ENCODE data around the gene ZNF548.

The ZNF548 gene

DNA sequence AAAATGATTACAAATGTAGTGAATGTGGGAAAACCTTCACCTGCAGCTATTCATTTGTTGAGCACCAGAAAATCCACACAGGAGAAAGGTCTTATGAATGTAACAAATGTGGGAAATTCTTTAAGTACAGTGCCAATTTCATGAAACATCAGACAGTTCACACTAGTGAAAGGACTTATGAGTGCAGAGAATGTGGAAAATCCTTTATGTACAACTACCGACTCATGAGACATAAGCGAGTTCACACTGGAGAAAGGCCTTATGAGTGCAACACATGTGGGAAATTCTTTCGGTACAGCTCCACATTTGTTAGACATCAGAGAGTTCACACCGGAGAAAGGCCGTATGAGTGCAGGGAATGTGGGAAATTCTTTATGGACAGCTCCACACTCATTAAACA lies 9.2 kb downstream of the ZNF548 start:
- no peak for DNase-seq (ENCODE audit: low read depth)

DNA sequence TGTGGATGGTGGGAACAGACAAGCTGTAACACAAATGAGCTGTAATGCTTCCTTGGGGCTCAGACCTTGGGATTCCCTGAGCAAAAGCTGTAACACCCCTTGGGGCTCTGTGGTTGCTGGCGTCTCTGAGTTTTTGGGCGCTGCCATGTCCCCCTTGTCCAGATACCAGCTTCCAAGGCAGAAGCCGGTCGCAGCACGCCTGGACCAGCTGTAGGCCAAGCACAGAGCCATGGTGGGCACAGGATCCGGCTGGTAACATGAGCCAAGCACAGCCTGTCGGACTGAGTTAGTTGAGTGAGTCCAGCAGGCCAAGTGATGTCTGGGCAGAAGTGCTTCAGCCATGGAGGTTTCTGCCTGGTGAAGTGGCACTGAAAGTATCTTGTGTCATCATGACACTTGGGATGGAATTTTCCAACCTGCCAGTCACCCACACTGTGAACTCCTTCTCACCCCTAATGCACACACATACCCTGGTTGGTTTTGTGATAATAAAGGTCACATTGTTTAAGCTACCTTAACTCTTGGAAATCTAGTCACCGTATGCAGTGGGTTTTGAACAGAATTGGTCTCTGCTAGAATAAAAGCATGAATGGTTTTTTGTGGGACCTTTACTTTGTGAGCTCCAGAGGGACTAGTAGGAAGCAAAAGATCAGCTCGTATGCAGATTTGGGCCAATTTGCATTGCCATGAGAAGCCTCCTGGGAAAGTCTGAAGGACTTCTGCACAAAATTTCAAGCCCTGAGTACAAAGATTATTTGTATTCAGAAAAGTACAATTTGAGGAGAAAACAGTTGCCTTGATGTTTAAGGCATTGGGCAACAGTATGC lies 14.3 kb downstream of the ZNF548 start:
- no peak for DNase-seq (ENCODE audit: low read depth)

DNA sequence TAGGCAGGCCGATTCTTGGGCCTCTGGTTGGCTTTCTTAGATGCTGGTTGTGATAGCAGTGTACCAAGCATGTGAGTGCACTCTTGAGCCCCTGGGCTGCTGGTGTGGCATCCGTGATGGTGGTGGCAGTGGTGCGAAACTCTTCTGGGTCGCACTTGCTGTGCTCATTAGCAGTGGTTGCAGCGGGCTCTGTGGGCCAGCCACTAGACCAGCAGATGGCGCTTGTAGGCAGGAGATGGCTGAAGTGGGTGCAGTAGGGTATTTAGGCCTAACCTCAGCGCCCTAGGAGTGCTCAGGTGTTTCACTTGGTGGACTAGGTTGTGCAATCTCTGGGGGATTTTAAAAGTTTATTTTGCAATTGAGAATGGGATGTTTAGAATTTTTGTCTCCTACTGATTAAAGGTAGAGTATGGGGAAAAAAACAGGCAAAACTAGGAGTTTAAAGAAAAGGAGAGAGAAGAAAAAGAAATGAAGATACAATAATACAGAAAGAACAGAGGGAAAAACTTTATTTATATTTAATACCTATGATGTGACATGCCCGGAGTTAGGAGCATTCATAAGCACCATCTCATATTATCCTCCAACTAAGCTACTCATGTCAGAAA lies 17.0 kb downstream of the ZNF548 start:
- DNase-seq (ENCODE audit: low read depth), result peak; percentile 26

DNA sequence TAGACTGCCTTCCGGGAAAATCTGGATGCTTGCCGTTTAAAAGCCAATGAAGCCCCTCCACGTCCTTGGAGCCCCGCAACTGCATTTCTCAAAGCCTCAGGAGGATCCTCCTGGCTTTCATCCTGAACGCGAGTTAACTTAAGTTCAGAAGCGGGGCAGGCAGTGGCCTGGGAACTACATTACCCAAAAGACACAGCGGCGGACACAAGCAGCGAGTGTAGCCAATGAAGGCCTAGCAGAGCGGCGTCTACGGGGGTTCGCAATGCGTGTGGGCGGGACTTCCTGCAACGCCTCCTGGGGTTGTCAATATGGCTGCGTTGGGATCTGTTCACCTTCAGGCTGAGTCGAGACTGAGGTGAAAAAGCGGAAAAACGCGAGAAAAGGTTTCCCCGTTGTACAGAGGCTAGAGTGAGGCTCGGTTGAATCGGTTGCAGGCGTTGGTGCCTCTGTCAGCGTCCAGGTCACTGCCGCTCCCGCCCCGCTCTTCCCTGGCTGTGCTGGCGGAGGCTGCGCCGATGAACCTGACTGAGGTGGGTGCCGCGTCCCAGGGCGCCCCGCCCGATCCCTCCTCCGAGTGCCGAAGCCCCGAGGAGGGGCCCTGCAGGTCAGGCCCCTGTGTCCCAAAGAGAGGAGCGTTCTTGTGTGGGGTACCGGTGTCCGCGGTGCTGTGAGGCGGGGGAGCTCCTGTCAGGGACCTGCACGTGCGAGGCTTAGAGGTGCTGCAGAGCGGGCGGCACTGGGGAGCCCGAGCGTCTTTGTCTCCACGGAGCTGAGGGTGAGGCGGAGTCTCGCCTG lies 21.4 kb downstream of the ZNF548 start, which contains the start of gene ZNF17:
ZNF17 (plus strand) TSS at position 285 of the 795 bp plus-strand sequence. CDS start 2,455 bp downstream, outside the sequence.
- peak; percentile 79 for DNase-seq (ENCODE audit: low read depth)

DNA sequence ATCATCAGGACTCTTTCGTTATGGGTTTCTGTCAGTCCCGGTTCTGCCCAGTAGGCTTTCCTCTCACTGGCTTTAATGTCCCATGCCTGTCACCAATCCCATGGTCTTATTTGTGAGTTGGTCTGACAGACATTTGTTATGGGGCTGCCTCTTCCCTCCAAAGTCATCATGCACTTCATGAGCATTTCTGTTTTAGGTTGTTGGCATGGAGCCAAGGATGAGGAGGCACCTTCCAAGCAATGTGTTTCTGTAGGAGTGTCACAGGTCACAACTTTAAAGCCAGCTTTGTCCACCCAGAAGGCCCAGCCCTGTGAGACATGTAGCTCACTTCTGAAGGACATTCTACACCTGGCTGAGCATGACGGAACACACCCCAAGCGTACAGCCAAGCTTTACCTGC lies 29.8 kb downstream of the ZNF548 start:
- DNase-seq (ENCODE audit: low read depth), result no peak

DNA sequence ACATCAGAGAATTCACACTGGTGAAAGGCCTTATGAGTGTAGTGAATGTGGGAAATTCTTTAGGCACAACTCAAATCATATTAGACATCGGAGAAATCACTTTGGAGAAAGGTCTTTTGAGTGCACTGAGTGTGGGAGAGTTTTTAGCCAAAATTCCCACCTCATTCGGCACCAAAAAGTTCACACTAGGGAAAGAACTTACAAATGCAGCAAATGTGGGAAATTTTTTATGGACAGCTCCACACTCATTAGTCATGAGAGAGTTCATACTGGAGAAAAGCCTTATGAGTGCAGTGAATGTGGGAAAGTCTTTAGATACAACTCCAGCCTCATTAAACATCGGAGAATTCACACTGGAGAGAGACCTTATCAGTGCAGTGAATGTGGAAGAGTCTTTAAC lies 31.4 kb downstream of the ZNF548 start:
- DNase-seq (ENCODE audit: low read depth), result no peak

DNA sequence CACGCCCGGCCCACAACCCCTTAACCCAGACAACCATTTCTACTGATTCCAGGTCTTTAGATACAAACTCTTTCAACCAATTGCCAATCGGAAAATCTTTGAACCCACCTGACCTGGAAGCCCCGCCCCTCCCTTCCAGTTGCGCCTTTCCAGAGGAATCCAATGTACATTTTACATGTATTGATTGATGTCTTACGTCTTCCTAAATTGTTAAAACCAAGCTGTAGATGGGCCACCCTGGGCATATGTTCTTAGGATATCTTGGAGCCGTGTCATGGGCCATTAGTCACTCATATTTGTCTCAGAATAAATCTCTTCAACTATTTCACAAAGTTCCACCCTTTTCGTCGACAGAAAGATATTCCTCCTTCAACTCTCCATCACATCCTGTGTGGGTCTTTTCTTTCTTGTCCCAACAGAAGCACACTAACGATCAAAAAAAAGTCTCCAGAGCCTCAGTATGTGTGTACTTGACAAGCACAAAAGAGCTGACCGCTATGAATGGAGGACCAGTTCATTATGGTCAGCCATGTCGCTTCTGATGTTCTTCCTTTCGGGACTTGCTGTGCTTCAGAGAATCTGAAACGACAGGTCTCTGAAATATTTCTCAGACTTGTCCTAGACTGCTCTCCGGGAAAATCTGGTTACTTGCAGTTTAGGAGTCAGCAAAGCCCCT lies 44.9 kb downstream of the ZNF548 start:
- no peak for DNase-seq (ENCODE audit: low read depth)

DNA sequence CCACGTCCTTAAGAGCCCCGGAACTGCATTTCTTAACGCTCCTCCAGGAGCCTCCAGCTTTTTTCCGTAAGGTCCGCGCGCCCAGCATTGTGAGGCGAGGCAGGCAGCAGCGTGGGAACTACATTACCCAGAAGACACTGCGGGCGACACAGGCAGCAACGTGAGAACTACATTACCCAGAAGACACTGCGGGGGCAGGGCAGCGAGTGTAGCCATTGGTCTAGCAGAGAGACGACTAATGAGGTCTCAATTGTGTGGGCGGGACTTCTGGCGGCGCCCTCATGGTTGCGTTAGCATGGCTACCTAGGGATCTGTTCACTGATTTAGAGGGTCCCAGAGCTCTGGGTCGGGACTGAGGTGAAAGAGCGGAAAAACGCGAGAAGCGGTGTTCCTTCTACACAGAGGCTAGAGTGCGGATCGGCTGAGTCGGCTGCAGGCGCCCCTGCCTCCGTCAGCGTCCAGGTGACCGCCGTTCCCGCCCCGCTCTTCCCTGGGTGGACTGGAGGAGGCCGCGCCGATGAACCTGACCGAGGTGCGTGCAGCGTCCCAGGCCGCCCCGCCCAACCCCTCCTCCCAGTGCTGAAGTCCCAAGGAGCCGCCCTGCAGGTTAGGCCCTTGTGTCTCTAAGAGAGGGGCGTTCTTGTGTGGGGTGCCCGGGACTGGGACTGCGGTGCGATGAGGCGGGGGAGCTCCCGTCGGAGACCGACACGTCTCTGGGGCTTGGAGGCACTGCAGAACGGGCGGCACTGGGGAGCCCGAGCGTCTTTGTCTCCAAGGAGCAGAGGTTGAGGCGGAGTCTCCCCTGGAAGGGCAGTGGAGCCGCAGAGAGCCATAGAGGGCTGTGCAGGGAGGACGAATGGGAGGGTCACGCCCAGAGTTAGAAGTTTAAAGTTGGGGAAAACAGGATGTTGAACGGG lies 45.7 kb downstream of the ZNF548 start, which contains the start of gene ZNF749:
ZNF749 (plus strand) TSS at position 264 of the 917 bp plus-strand sequence; CDS start at position 518, 254 bp downstream.
- DNase-seq (ENCODE audit: low read depth), result peak; percentile 66

DNA sequence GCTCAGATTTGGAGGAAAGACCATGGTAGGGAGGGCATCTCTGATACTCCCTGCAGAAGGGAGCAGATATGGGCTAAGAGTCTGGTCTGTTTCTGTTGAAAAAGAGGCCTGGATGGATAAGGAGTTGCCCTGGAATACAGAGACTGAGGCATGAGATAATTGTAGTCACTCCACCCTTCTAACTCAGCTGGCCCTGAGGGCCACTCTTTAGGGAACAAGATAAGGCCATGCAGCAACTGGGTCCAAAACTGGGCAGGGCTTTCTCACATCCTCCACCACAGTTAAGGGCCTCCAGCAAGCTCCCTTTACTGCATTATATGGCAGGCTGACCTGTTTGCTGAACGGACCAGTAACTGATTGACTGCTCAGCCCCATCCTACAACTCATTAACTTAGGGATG lies 46.8 kb downstream of the ZNF548 start:
- no peak for DNase-seq (ENCODE audit: low read depth)

DNA sequence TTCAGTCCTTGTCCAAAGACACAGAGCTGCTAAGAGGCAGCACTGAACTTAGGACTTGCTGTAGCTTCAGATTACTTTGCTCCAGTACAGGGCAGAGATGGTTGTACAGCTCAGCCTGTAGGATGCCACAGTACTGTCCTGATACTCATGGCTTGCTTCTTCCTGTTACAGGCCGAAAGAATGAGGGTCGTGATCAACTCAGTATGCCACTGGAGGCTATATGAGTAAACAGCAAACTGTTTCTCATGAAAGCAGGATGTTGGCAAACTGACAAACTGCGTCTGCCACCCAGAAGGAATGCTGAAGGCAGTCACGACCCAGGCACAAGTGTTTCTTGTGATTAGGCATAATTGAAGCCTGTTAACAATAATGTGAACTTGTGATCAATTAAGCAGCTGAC lies 48.3 kb downstream of the ZNF548 start:
- DNase-seq (ENCODE audit: low read depth), result no peak

DNA sequence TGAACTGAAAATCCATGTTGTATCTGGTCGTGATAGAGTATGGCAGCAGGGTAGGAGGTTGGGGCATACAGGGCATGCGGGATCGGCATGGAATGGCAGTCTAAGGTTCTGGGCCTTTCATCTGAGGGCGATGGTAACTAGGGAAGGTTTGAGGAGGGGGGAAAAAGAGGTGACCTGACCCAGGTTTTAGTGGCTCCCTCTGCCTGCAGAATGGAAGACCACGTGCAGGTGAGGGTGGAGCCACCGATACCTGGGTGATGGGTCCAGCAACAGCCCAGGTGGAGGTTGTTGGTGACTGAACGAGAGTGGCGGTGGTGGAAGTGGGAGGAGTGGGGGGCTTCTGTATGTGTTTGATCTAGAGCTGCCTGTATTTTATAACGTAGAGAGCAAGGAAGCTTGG lies 49.3 kb downstream of the ZNF548 start:
- no peak for DNase-seq (ENCODE audit: low read depth)

DNA sequence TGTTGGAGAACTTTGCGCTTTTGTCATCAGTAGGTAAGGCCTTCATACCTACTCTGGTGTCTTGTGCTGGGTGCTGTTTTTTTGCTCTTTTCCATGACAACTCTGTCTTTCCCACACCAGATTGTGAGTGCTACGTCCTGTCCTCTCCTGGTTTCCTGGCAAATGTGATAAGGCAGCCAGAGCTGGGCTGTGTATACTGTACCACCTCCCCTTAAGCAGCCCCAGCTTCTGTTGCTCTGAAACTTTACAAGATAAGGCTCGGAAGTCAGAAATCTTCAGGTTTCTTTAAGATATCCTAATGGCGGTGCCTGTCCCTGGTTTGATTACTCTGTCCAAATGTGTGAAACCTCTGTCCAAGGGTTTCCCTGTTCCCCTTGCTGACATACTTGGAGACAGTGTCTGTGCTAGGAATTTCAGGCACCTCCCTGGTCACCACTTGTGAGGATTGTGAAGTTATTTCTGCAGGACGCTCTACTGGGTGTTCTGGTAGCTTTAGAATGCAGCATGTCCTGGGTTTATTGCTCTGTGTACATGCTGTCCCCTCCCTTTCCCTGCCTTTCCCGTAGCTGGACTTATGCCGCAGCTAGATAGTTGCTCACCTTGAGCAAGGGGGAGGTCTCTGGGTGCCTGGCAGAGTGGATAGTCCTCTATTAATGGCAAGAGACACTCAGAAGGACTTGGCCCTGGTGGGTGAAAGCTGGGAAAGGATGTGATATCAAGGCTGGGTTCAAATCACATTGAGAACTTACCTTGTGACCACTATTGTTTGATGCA lies 52.5 kb downstream of the ZNF548 start:
- no peak for DNase-seq (ENCODE audit: low read depth)

DNA sequence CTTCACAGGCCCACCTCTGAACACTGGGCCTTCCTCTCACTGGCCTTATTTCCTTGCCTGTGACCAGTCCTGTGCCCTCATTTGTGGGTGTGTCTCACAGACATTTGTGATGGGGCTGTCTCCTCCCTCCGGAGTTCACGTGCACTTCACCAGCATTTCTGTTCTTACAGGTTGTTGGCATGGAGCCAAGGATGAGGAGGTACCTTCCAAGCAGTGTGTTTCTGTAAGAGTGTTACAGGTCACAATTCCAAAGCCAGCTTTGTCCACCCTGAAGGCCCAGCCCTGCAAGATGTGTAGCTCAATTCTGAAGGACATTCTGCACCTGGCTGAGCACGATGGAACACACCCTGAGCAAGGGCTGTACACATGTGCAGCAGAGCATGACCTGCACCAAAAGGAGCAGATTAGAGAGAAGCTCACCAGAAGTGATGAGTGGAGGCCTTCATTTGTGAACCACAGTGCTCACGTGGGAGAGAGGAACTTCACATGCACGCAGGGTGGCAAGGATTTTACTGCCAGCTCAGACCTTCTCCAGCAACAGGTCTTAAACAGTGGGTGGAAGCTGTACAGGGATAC lies 53.6 kb downstream of the ZNF548 start:
- DNase-seq (ENCODE audit: low read depth), result no peak

DNA sequence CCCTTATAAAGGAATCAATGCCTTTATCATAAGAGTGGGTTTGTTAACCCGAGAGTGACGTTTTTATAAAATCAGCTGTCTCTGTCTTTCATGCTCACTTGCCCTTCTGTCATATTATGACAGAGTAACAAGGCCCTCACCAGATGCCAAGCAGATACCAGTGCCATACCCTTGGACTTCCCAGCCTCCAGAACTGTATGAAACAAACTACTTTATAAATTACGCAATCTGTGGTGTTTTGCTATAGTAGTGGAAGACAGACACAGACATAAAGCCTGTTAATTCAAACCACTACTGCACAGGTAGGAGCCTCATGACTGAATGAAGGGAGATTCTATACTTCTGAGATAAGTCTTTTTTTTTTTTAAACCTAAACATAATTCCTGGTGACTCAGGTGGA lies 62.7 kb downstream of the ZNF548 start:
- DNase-seq (ENCODE audit: low read depth), result no peak
